ENCODE data around the gene FNBP1.
"Not testable (repeated sequence)": the region's sequence is repeated elsewhere in the genome, so short reads cannot be mapped to it uniquely, and the experiment has no call there.

The FNBP1 gene

GRCh38 chr9:130013326-130013725, 29.7 kb downstream of the FNBP1 start:
- Histone ChIP-seq H3F3A (ENCODE audit: low read depth) (no peaks in the 10 kb centered on the region), H3K36me3 (ENCODE audit: insufficient read depth, low read length) (peaks cover 3% of the 10 kb centered on the region; the same call in 1 of the 2 replicates), H3K4me3 (ENCODE audit: low read length, poor library complexity, severe bottlenecking) (no peak overlapping the region), H3K9me2 (replicated peaks; ENCODE audit: low read depth, low read length) (no peaks in the 10 kb centered on the region), H3K27me3 (ENCODE audit: insufficient read depth, low read length, poor library complexity, severe bottlenecking) (no peaks in the 10 kb centered on the region), H3K4me2 (ENCODE audit: low read depth, low read length, poor library complexity, severe bottlenecking) (no peak overlapping the region), H3K79me2 (ENCODE audit: insufficient read depth, low read length) (peaks cover 97% of the 10 kb centered on the region), H2AFZ (ENCODE audit: low read length) (no peak overlapping the region), H3K9me3 (ENCODE audit: insufficient read depth, low read depth, low read length) (no peaks in the 10 kb centered on the region), H3K9ac (ENCODE audit: low read depth, low read length, poor library complexity, severe bottlenecking) (no peak overlapping the region), H4K20me1 (ENCODE audit: insufficient read depth, low read length, poor library complexity, severe bottlenecking) (peaks cover 60% of the 10 kb centered on the region), H3K4me1 (ENCODE audit: insufficient read depth, low read length, poor library complexity, severe bottlenecking) (no peaks in the 10 kb centered on the region)
- TF ChIP-seq CTCF (conservative IDR thresholded peaks at IDR 0.05; ENCODE audit: low read length) (no peak), EZH2phosphoT487 (IDR thresholded peaks at IDR 0.05; ENCODE audit: borderline replicate concordance) (no peak)

- Histone ChIP-seq H3K4me1 (ENCODE audit: insufficient read depth, low read length, poor library complexity, severe bottlenecking) (no peaks in the 10 kb centered on the region), H3K36me3 (ENCODE audit: insufficient read depth, low read length) (peaks cover 3% of the 10 kb centered on the region; the same call in 1 of the 2 replicates), H2AFZ (ENCODE audit: low read length) (no peak overlapping the region), H4K20me1 (ENCODE audit: insufficient read depth, low read length, poor library complexity, severe bottlenecking) (peaks cover 68% of the 10 kb centered on the region), H3K4me3 (ENCODE audit: low read length, poor library complexity, severe bottlenecking) (no peak overlapping the region), H3K9me2 (replicated peaks; ENCODE audit: low read depth, low read length) (no peaks in the 10 kb centered on the region), H3K9ac (ENCODE audit: low read depth, low read length, poor library complexity, severe bottlenecking) (no peak overlapping the region), H3K27me3 (ENCODE audit: insufficient read depth, low read length, poor library complexity, severe bottlenecking) (no peaks in the 10 kb centered on the region), H3K4me2 (ENCODE audit: low read depth, low read length, poor library complexity, severe bottlenecking) (no peak overlapping the region), H3F3A (ENCODE audit: low read depth) (no peaks in the 10 kb centered on the region), H3K79me2 (ENCODE audit: insufficient read depth, low read length) (peaks cover 97% of the 10 kb centered on the region), H3K9me3 (ENCODE audit: insufficient read depth, low read depth, low read length) (no peaks in the 10 kb centered on the region)
- no peak for TF ChIP-seq CTCF (conservative IDR thresholded peaks at IDR 0.05; ENCODE audit: low read length)
- no peak for TF ChIP-seq EZH2phosphoT487 (IDR thresholded peaks at IDR 0.05; ENCODE audit: borderline replicate concordance)
Observed at GRCh38 chr9:130010151-130010988, 32.6 kb downstream of the FNBP1 start.

DNA sequence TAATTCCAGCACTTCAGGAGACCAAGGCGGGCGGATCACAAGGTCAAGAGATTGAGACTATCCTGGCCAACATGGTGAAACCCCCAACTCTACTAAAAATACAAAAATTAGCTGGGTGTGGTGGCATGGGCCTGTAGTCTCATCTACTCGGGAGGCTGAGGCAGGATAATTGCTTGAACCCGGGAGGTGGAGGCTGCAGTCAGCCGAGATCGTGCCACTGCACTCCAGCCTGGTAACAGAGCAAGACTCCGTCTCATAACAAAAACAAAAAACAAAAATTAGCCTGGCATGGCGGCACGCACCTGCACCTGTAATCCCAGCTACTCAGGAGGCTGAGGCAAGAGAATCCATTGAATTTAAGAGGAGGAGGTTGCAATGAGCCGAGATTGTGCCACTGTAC, 33.4 kb downstream of the FNBP1 start:
- not testable (repeated sequence) for H3K4me3 ChIP-seq (ENCODE audit: low read length, poor library complexity, severe bottlenecking); H3K36me3 ChIP-seq (ENCODE audit: insufficient read depth, low read length); H3K9ac ChIP-seq (ENCODE audit: low read depth, low read length, poor library complexity, severe bottlenecking); H3K4me1 ChIP-seq (ENCODE audit: insufficient read depth, low read length, poor library complexity, severe bottlenecking); H2AFZ ChIP-seq (ENCODE audit: low read length); H3K4me2 ChIP-seq (ENCODE audit: low read depth, low read length, poor library complexity, severe bottlenecking); H3K9me3 ChIP-seq (ENCODE audit: insufficient read depth, low read depth, low read length); H3K27me3 ChIP-seq (ENCODE audit: insufficient read depth, low read length, poor library complexity, severe bottlenecking); H3F3A ChIP-seq (ENCODE audit: low read depth); H3K9me2 ChIP-seq (replicated peaks; ENCODE audit: low read depth, low read length)
- peaks cover 61% of the 10 kb centered on the region for H4K20me1 ChIP-seq (ENCODE audit: insufficient read depth, low read length, poor library complexity, severe bottlenecking)
- peaks cover 96% of the 10 kb centered on the region for H3K79me2 ChIP-seq (ENCODE audit: insufficient read depth, low read length)

DNA sequence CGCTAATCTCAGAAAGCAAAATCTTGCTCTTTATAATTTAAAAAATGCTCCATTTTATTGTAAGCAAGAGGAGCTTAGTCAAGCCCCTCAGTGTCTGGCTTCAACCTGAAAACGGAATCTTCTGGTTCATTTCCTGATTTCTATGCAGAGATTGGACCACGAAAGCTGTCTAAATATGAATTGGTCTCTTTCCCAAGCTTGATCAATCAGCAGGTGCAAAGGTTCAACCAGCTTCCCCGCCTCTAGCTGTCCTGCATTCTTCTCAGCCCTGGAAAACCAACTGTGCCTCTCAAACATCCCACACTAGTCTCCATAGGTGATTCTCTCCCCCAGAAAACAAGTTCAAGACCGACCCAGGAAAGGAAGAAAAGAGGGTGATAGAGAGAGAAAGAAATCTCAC, 34.5 kb downstream of the FNBP1 start:
- no peak overlapping the region for H3K4me2 ChIP-seq (ENCODE audit: low read depth, low read length, poor library complexity, severe bottlenecking)

More for the DNA sequence above, 34.5 kb downstream of the FNBP1 start:
- Histone ChIP-seq H3K9ac (ENCODE audit: low read depth, low read length, poor library complexity, severe bottlenecking) (no peak overlapping the region), H3K36me3 (ENCODE audit: insufficient read depth, low read length) (peaks cover 3% of the 10 kb centered on the region; the same call in 1 of the 2 replicates), H3K9me3 (ENCODE audit: insufficient read depth, low read depth, low read length) (no peaks in the 10 kb centered on the region), H3F3A (ENCODE audit: low read depth) (no peaks in the 10 kb centered on the region), H3K4me3 (ENCODE audit: low read length, poor library complexity, severe bottlenecking) (no peak overlapping the region), H3K9me2 (replicated peaks; ENCODE audit: low read depth, low read length) (no peaks in the 10 kb centered on the region), H3K27me3 (ENCODE audit: insufficient read depth, low read length, poor library complexity, severe bottlenecking) (no peaks in the 10 kb centered on the region), H2AFZ (ENCODE audit: low read length) (no peak overlapping the region), H4K20me1 (ENCODE audit: insufficient read depth, low read length, poor library complexity, severe bottlenecking) (peaks cover 61% of the 10 kb centered on the region), H3K79me2 (ENCODE audit: insufficient read depth, low read length) (peaks cover 97% of the 10 kb centered on the region), H3K4me1 (ENCODE audit: insufficient read depth, low read length, poor library complexity, severe bottlenecking) (no peaks in the 10 kb centered on the region)
- TF ChIP-seq EZH2phosphoT487 (IDR thresholded peaks at IDR 0.05; ENCODE audit: borderline replicate concordance) (no peak), CTCF (conservative IDR thresholded peaks at IDR 0.05; ENCODE audit: low read length) (no peak)

Measured in Loucy (cell line).